Medulla oblongata (tissue), 1 donor: ENCODE measurements around the gene CSNK1G1.
"Not testable (repeated sequence)": the region's sequence is repeated elsewhere in the genome, so short reads cannot be mapped to it uniquely, and the experiment has no call there.

Source experiments
- DNase-seq: peaks from one replicate; pipeline ENCODE4 v3.0.0-alpha.2; 2015; ENCODE audit errors: extremely low spot score

The CSNK1G1 gene

DNA sequence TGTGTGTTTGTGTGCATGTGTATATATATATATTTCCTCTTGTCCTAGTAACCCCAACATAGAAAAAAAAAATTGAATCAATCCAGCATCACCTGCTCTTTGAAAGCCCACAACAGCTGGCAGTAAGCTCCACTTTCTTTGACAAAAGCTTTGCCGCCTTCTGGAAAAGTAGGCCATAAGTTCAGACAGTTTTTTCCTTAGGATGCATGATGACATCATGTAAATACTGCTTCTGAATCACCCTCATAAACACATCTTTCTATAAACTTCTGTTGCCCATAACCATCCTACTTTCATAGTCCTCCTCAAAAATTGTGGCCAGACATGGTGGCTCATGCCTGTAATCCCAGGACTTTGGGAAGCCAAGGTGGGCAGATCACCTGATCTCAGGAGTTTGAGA, 67.4 kb downstream of the CSNK1G1 start:
- no peak for DNase-seq

DNA sequence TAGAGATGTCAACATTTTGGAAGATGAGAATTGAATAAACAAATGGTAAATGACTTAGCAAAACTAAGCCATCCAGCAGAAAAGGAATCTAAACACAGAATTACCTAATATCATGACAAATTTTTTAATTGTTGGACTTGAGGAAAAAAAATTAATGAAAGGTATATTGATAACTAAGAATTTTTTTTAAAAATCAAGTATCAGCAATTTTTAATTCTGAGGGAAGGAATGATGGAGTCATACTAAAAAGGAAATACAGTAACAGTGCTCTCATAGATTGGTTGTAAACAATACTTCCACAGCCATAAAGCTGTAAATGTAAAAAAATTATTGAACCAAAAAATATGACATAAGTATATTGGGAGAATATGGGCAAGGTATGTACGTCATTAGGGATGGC, 68.0 kb downstream of the CSNK1G1 start:
- no peak for DNase-seq

DNA sequence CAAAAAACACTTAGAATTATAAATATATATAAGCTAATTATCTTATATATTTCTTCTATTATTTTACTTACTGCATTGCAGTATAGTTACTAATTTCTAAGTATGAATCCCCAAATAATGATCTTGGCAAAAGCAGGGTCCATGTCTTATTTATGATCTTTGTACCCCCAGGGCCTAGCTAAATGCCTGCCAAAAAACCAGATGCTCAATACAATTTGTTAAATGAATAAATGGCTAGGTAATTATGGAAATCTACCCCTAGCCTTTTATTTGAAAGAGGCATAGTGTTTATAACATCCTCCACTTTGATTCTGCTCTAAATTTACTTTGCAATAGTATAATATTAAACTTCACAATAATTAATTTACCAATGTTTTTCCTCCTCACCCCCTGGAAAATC, 69.5 kb downstream of the CSNK1G1 start:
- no peak for DNase-seq

DNA sequence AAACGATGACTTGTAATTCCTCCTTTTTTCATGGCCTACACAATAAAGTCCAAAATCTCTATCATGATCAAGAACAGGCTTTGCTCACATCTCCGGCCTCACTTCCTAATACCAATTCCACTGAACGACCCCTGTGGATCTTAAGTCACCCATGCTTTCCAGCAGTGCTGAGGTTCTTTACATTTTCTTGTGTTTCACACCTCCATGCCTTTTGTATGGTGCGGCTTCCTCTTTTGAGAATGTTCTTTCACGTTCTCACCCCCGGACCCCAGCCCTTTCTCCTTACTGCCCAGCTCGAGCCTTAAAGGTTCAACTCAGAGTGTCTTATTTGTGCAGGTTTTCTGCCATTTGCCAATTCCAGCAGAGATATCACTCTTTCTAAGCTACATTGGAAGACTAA, 70.1 kb downstream of the CSNK1G1 start:
- DNase-seq: no peak

DNA sequence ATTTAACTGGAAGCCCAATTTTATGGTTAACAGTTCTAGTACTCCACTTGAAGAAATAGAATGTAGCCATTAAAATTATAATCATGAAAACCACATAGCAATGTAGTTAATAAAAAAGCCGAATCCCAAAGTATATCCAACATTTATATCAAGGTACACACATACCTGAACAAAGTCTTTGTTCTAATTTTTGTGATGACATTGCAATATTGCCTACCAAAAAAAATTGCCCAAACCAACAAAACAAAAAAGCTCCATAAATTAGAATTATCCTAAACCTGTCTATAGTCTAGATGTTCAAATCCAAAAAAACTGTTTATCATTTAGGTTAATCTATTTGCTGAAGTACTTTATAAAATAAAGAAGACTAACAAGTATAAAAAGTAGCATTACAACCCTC, 70.8 kb downstream of the CSNK1G1 start:
- DNase-seq: no peak

DNA sequence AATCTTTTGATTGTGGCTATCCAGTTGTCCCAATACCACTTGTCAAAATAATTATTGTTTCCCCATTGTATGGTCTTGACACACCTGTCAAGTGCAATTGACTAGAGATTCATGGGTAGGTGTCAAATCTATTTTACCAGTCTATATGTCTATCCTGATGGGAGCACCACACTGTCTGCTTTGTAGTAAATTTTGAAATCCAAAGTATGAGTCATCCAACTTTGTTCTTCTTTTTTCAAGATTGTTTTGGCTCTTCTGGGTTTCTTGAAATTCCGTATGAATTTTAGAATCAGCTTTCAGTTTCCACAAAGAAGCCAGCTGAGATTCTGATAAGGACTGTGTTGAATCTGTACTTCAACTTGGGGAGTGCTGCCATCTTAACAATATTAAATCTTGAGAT, 71.9 kb downstream of the CSNK1G1 start:
- no peak for DNase-seq

DNA sequence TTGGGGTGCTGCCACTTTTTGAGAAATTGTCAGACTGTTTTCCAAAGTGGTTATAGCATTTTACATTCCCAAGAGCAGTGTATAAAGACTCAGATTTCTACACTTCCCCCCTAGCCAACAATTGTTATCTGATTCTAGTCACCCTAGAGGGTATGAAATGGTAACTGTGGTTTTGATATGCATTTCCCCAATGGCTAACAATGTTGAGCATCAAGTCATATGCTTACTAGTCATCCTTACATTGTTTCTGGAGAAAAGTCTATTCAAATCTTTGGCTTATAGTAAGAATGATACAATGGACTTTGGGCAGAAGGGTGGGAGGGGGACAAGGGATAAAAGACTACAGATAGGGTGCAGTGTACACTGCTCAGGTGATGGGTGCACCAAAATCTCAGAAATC, 73.3 kb downstream of the CSNK1G1 start:
- no peak for DNase-seq

DNA sequence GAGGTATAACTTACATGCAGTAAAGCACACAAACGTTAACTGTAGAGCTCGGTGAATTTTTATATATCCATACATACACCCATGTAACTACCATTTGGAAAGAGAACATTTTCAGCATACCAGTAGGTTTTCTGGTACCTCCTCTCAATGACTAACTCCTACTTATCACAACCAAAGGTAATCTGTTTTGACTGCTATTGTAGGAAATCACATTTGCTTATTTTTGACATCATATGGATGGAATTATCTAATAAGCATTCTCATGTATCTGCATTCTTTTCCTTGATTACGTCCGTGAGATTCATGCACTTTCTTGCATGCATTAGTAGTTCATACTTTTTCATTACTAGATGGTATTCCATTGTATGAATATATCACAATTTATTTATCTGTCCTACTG, 76.8 kb downstream of the CSNK1G1 start:
- no peak for DNase-seq

DNA sequence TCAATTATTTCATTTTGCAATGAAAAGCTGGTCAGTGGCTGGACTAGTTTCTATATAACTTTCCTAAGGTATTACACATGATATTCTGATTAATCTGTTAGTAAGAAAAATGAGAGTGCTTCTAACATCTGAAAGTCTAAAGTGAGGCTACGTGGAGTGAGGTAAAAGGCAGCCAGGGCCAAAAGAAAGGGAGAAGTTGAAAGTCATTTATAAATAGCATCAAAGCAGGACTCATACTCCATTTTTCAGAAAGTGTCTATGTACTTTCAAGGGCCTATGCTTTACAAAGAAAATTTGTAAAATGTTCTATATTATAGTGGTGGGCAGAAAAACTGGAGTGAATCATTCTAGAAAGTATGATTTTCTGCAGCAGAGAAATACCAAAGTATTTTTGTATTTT, 80.0 kb downstream of the CSNK1G1 start:
- no peak for DNase-seq

DNA sequence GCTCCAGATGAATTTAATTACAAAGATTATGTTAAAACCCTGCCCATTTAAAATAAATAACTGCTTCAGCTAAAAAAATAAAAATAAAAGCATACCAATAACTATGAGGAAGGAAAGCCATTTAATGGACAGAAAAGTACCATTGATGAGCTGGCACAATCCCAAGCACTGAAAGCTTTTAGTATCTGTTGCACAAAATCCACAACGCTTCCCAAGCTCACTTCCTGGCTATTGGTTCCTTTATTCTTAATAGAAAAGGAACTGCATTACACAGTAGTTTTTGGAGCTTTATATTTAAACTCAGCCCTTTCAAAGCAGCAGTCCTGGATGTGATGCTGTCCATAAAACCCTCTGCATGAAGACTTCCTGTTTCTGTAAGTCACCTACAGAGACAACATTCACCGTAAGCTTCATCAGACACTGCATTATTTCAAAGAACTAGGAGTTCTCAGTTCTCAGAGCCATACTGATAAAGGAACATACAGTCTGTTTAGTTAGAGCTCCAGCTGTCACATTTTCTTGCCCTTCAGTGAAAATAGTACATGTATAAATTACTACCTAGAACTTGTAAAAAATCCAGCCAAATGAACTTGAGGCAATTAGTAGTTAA, 81.5 kb downstream of the CSNK1G1 start:
- no peak for DNase-seq

DNA sequence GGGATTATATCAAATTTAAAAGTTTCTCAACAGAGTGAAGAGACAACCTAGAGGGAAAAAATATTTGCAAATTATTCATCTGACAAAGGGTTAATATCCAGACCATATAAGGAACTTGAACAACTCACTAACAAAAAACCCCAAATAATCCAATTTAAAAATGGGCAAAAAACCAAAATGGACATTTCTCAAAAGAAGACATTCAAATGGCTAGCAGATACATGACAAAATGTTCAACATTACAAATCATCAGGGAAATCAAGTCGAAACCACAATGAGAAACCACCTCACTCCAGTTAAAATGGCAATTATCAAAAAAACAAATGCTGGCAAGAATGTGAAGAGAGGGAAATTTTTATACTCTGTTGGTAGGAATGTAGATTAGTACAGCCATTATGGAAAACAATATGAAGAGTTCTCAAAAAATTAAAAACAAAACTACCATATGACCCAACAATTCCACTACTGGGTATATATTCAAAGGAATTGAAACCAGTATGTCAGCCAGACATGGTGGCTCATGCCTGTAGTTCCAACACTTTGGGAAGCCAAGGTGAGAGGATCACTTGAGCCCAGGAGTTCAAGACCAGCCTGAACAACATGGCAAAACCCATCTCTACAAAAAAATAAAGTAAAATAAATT, 88.5 kb downstream of the CSNK1G1 start:
- no peak for DNase-seq

DNA sequence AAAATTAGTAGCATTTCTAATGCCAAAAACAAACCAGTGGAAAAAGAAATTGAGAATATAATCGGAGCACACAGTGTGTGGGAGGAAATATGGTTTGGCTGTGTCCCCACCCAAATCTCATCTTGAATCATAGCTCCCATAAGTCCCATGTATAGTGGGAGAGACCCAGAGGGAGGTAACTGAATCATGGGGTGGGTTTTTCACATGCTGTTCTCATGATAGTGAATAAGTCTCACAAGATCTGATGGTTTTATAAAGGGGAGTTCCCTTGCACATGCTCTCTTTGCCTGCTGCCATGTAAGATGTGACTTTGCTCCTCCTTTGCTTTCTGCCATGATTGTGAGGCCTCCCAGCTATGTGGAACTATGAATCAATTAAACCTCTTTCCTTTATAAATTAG, 90.8 kb downstream of the CSNK1G1 start:
- DNase-seq: not testable (repeated sequence)

DNA sequence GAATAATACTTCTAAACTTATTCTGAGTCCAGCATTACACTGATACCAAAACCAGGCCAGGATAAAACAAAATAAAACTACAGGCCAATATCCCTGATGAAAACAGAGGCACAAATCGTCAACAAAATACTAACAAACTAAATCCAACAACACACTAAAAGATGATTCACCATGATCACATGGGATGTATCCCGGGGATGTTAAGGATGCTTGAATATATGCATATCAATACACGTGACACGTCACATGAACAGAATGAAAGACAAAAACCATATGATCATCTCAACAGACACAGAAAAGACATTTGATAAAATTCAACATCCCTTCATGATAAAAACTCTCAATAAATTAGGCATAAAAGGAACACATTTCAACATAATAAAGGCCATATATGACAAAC, 91.5 kb downstream of the CSNK1G1 start:
- DNase-seq: no peak

DNA sequence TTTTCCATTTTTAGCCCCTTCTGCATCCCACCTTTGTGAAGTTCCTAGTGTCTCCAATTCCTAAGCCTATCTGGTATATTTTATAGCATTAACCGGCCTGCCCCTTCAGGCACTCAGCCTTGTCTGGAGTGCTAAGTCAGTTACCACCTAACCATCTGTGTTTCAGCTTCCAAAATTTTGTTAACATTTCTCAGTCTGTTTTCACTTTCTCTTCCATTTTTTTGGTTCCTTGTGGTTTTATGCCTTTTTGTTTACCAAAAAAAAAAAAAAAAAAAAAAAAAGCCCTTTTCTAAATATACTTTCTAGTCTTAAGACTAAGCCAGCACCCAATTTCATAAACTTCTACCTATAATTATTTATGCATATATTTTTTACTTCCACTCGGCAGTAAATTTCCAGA, 92.4 kb downstream of the CSNK1G1 start:
- DNase-seq: no peak

DNA sequence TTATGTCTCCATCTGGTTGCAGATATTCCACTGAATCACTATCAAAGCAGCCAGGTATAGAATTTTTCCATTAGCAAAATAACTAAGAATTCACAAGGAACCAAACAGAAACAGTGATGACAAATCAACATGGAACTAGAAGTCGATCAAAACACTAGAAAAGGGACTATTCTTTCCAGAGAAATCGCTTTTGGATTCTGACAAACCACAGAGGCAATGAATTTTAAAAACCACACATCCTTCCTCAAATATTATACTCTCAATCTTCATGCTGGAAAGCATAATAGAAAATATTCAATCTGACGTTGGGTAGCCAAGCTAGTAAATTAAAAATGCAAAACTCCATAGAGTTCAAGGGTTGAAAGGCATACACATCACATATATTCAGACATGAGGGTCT, 99.9 kb downstream of the CSNK1G1 start:
- DNase-seq: no peak

DNA sequence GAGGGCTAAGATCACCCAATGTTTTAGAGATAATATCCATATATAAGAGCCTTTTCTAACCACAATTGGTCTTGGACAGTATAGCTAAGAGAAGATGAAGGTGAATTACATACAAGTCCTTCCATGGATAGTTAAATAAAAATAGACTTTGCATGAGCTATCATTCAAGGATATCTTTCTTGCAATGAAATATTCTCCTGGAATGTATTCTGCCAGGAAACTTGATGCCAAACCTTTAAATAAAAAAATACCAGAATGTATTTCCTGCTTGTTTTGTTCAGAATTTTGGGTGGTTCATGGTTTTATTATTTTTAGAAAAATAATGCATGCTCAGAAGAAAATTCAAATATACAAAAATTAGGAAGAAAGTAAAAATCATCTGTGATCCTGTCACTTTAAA, 104.3 kb downstream of the CSNK1G1 start:
- no peak for DNase-seq

DNA sequence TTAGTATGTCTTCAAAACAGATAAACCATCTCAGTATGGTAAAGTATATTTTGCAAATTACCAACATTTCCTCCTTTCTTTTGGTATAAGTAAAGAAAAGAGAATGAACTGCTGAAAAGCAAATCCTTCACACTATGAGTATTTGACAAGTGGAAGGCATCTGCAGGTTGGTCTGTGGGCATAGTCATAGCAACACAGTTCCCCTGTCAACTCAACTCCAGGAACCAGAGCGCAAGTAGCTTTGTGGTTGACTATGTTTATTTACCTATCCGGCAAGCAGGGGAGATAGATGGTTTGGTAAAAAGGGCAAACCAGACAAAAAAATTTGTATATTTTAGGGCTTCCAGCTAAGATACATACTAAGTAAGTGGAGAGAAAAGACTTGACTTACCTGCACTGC, 104.9 kb downstream of the CSNK1G1 start:
- no peak for DNase-seq

DNA sequence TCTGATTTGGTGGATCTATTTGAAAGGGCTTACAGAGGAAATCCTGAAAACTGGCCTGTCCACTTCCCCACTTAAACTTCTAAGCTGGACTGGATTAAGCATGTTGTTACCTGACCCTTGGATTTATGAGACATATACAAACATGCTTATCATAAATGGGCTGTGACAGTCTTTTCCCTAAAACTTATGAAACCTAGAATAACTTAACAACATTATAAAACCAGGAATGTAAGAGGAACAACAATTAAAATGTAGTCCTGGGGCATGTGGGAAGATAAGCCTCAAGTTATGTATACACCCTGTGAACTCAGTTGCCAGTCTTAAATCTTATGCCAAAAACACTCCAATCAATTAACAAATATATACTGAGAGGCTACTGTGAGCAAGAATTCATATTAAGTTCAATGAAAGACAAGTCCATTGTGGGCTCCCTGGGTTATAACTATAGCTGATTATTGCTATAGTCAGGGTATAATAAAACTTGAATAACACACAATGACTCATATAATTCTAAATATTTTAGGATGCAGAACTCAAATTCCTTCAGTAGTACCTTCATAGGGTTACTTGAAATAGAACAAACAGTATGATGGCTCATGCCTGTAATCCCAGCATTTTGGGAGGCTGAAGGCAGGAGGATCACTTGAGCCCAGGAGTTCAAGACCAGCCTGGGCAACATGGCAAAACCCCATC, 105.9 kb downstream of the CSNK1G1 start:
- DNase-seq: no peak

DNA sequence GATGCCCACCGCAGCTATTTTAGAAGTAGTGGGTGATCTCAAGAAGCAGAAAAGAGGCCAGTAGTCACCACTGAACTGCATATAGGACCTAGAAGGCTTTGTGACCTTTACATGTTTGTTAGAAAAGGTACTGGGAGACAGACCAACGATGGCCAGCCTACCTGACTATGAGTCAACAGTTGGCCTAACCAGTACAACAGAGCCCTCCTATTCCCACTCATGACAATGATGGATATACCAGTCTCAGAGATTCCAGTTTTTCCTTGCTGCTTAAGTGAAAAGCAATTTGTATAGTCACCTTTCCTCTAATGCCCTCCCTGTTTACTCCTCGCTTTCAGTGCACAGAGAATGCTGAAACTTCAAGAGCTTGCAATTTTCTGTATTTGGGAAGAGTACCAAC, 106.6 kb downstream of the CSNK1G1 start:
- DNase-seq: no peak

DNA sequence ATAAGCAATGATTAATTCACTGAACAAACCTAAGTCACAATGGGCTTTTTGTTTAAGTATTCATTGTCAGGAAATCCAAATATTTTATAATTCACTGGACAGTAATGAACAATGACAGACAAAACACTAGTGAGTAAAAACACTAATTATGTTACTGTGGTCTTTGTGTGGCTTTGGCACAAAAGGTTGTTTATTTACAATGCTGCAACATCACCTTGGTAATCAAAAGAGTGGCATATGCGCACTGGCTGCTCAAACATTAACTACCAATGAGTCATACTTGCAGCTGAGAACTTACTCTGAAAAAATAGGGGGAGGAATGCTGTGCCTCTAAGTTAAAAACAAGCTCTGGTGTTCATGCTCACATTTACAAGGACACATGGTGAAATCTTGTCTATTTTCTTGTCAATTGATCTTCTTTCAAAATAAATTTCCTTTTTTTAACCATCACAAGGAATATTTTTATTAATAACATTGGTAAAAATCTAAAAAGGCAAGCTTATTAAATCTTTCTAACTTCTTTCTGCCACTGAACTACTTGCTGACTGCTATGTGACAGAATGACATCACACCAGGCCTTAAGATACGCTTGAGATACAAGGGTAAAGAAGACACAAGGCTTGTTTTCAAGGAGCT, 107.9 kb downstream of the CSNK1G1 start:
- peak; percentile 17 for DNase-seq

DNA sequence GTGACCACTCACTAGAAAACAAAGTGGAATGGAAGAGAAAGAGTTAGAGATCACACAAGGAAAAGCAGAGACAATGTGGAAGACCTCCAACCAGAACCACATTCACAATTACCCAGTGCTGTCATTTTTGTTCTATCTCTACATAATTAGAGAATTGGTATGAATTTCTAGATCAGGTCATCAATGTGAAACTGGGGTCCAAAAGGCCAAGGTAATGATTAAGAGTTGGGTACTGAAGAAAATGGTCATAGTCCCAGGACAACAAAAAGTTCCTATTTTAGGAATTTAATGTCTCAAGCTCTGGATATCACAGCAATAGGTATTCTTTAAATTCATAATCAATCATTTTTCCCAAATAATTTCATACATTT, 108.5 kb downstream of the CSNK1G1 start:
- DNase-seq: no peak

DNA sequence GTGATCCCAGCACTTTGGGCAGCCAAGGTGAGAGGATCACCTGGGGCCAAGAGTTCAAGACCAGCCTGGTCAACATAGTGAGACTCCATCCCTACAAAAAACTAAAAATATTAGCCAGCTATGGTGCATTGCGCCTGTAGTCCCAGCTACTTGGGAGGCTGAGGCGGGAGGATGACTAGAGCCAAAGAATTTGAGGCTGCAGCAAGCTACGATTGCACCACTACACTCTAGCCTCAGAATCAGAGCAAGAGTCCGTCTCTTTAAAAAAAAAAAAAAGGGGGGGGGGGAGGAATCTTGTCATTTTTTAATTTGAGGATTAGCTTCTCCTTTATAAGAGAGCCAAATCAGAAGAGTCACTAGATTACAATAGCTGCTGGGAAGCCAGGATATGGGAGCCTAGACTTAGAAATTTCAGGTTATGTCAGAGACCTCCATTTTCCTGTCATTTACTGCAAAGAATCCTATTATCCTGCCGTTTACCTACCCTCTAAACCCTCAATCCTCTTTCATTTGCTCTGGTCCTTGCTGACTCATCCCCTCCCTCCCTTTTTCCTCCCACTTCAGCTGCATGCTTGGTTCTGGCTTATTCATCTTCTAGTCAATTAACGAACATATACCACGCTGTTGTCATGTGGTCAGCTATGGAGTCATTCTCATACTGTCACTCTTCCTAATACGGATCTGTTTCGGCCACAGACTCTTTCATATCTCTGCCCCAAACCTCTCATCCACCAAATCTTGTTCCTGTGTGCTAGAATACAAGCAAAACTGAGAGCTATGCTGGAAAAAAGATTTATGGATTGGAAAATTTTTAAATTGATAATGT, 109.4 kb downstream of the CSNK1G1 start:
- DNase-seq: peak; percentile 3
